Endothelial cell of umbilical vein (primary cell): ENCODE results near the gene CSNK1D. TPM values are rescaled to one million over a fixed set of nuclear protein-coding genes. Genes with fewer than 3 reads are reported as not detected.
A peak's percentile ranks its signal among the peaks of the same experiment; 100 is the strongest.

Experiments used
- BruUV-seq: library from RNA; stranded (reverse); fragments of 400-500 nt; replicated peaks from 2 replicates; lab custom pipeline; 2021; lab: Mats Ljungman, UMichigan
- CTCF ChIA-PET: fragments of 300-600, 350-600 bp; sonication (Branson Sonifier 250); formaldehyde crosslinking; loops from one replicate; lab custom pipeline; 2021; ENCODE audit warnings: antibody characterized with exemption, inconsistent platforms; lab: Charles Lee
- POLR2A ChIA-PET: fragments of 300-600, 350-600 bp; sonication (Branson Sonifier 250); formaldehyde crosslinking; loops from one replicate; lab custom pipeline; 2021; ENCODE audit warnings: antibody characterized with exemption, inconsistent platforms; lab: Charles Lee
- DNase-seq: peaks from one replicate; pipeline ENCODE4 v3.0.0-alpha.2; 2011; ENCODE audit warnings: low read depth, low spot score
- FAIRE-seq: peaks from 2 replicates; lab custom pipeline; 2011; peaks lifted over from hg19 to GRCh38; lab: Jason Lieb, UNC
- H2AFZ ChIP-seq: 2 replicates; pipeline ENCODE4 v1.6.0; 2012; ENCODE audit warnings: low read depth, low read length, control low read depth, inconsistent platforms
- H3K27ac ChIP-seq: 2 replicates; pipeline ENCODE4 v1.5.1; 2011; ENCODE audit warnings: low read depth, mild to moderate bottlenecking, control low read depth, low read length, moderate library complexity; ENCODE audit not compliant: insufficient read depth
- H3K27me3 ChIP-seq, 2 experiments: 2 replicates each; pipeline versions ENCODE4 v1.6.0 to v1.6.1; 2011; ENCODE audit warnings: low read length in 2 of 2, mixed read lengths in 1 of 2; ENCODE audit not compliant: control insufficient read depth in 2 of 2, insufficient read depth in 2 of 2
- H3K36me3 ChIP-seq, 2 experiments: 2 replicates in 1 of 2; 3 replicates in 1 of 2; pipeline ENCODE4 v1.5.1; 2011; ENCODE audit warnings: low read length in 2 of 2, mild to moderate bottlenecking in 1 of 2, moderate library complexity in 1 of 2; ENCODE audit not compliant: control insufficient read depth in 2 of 2, insufficient read depth in 2 of 2; ENCODE audit errors: extremely low read depth in 1 of 2
- H3K4me1 ChIP-seq: 3 replicates; pipeline ENCODE4 v1.5.1; 2011; ENCODE audit warnings: mild to moderate bottlenecking, low read length; ENCODE audit not compliant: control insufficient read depth, insufficient read depth; ENCODE audit errors: extremely low read depth
- H3K4me2 ChIP-seq: 2 replicates; pipeline ENCODE4 v1.6.1; 2011; ENCODE audit warnings: low read length, control low read depth, mixed read lengths; ENCODE audit not compliant: insufficient read depth
- H3K4me3 ChIP-seq, 3 experiments: fragments of 200-600 bp in 1 of 3; sonication (generic), shearing (Covaris generic) in 1 of 3; replicated peaks in 1 of 3; 2 replicates each; pipeline ENCODE4 v1.5.1; 2011 to 2016; ENCODE audit warnings: control low read depth in 3 of 3, low read length in 3 of 3, mild to moderate bottlenecking in 2 of 3, inconsistent platforms in 1 of 3, low read depth in 1 of 3, moderate library complexity in 1 of 3; ENCODE audit not compliant: insufficient read depth in 1 of 3
- H3K79me2 ChIP-seq: 2 replicates; pipeline ENCODE4 v1.6.0; 2012; ENCODE audit warnings: low read length, inconsistent platforms; ENCODE audit not compliant: control insufficient read depth, insufficient read depth
- H3K9ac ChIP-seq: replicated peaks from 2 replicates; pipeline ENCODE3; 2011; ENCODE audit warnings: low read length, control low read depth; ENCODE audit not compliant: insufficient read depth; ENCODE audit errors: extremely low read depth
- H3K9me1 ChIP-seq: replicated peaks from 3 replicates; pipeline ENCODE4 v1.6.0; 2011; ENCODE audit warnings: mild to moderate bottlenecking, low read length; ENCODE audit not compliant: control insufficient read depth, insufficient read depth; ENCODE audit errors: extremely low read depth
- H3K9me3 ChIP-seq: replicated peaks from 2 replicates; pipeline ENCODE4 v1.5.1; 2012; ENCODE audit warnings: low read length, inconsistent platforms; ENCODE audit not compliant: control insufficient read depth, insufficient read depth
- H4K20me1 ChIP-seq: replicated peaks from 2 replicates; pipeline ENCODE3; 2011; ENCODE audit warnings: mild to moderate bottlenecking, low read length; ENCODE audit not compliant: control insufficient read depth, insufficient read depth; ENCODE audit errors: extremely low read depth
- CTCF ChIP-seq, 2 donors: IDR thresholded peaks; 1 replicate in 1 of 2; 2 replicates in 1 of 2; pipeline ENCODE4 v1.5.1; 2011; ENCODE audit warnings: low read length in 2 of 2, mild to moderate bottlenecking in 2 of 2, moderate library complexity in 2 of 2, control low read depth in 1 of 2, inconsistent platforms in 1 of 2, low read depth in 1 of 2; ENCODE audit not compliant: insufficient read depth in 1 of 2; ENCODE audit errors: extremely low read depth in 1 of 2
- EZH2 ChIP-seq: IDR thresholded peaks from 2 replicates; pipeline ENCODE4 v1.6.1; 2012; ENCODE audit warnings: borderline replicate concordance, low read depth, mild to moderate bottlenecking, moderate library complexity, low read length, inconsistent platforms; ENCODE audit not compliant: severe bottlenecking
- FOS ChIP-seq: IDR thresholded peaks from 2 replicates; pipeline ENCODE4 v1.6.1; 2011; ENCODE audit warnings: mild to moderate bottlenecking, low read length, moderate library complexity, borderline replicate concordance; ENCODE audit not compliant: insufficient read depth
- GATA2 ChIP-seq: IDR thresholded peaks from 2 replicates; pipeline ENCODE4 v1.7.0; 2011; ENCODE audit warnings: low read depth, mild to moderate bottlenecking, moderate library complexity, mixed read lengths, low read length; ENCODE audit not compliant: insufficient read length, insufficient read depth
- JUN ChIP-seq: IDR thresholded peaks from 2 replicates; pipeline ENCODE4 v1.6.1; 2011; ENCODE audit warnings: borderline replicate concordance, low read depth; ENCODE audit not compliant: insufficient read length, insufficient read depth
- MAX ChIP-seq: IDR thresholded peaks from 2 replicates; pipeline ENCODE4 v1.6.1; 2011; ENCODE audit not compliant: insufficient read depth, insufficient read length
- MYC ChIP-seq: IDR thresholded peaks from one replicate; pipeline ENCODE4 v1.6.1; 2011; ENCODE audit warnings: mild to moderate bottlenecking, low read depth, low read length
- POLR2A ChIP-seq: IDR thresholded peaks from 2 replicates; pipeline ENCODE4 v1.6.1; 2012; ENCODE audit warnings: low read depth, mild to moderate bottlenecking, control low read depth, low read length
- POLR2AphosphoS5 ChIP-seq: IDR thresholded peaks from 2 replicates; pipeline ENCODE4 v1.6.1; 2012; ENCODE audit warnings: low read depth, mild to moderate bottlenecking, control low read depth, low read length, moderate library complexity; ENCODE audit not compliant: insufficient read depth
- dilution Hi-C: fragments of 300-500 bp; cut with MboI; formaldehyde crosslinking; loops from one replicate; pipeline ENCODE4 v1.15.0; 2019; ENCODE audit warnings: low sequenced_read_pairs; ENCODE audit not compliant: extremely low pct_ligation_motif_present
- intact Hi-C: fragments of 100-400 bp; cut with micrococcal nuclease; formaldehyde crosslinking; loops from one replicate; pipeline ENCODE4 v1.10.0; 2022
- polyA plus RNA-seq, 4 experiments: library from polyadenylated mRNA; depleted of rRNA in 3 of 4; stranded (reverse) in 3 of 4; unstranded in 1 of 4; fragments of >200 nt; gene quantifications; 2 replicates each; pipeline versions ENCODE4 v1.2.1 to v1.2.3, GENCODE V29; 2011 to 2012; ENCODE audit warnings: missing spikeins in 1 of 4
- total RNA-seq: library from RNA; stranded (reverse); gene quantifications from 2 replicates; pipeline ENCODE4 v1.2.3, GENCODE V29; 2021

CSNK1D gene
- total and polyA plus RNA-seq, 2 donors (not counting 3 experiments of a cell fraction or from before 2014, with no cell fraction given) = 127 to 155 TPM

GRCh38 chr17:82246365-82247181, 26.9 kb downstream of the CSNK1D start:
- peaks cover 42% of the 10 kb centered on the region for H3K79me2 ChIP-seq
- H3K4me2 ChIP-seq = no peak overlapping the region
- no peak overlapping the region for H2AFZ ChIP-seq
- H3K36me3 ChIP-seq = peaks cover 29 to 70% of the 10 kb centered on the region in 2 experiments
- H3K27me3 ChIP-seq = no peaks in the 10 kb centered on the region
- FAIRE-seq (peak; percentile 76), DNase-seq (peak; percentile 30)
- intact Hi-C loops (loop anchor here (10.0 kb wide), 1 partner anchor 168 kb away; the partner anchor contains the start of genes HEXD and OGFOD3), dilution Hi-C loops (no loop called here)
- H3K9ac ChIP-seq = no peak overlapping the region
- peaks cover 23% of the 10 kb centered on the region for H3K4me1 ChIP-seq
- peaks cover 2% of the 10 kb centered on the region for H4K20me1 ChIP-seq
- H3K27ac ChIP-seq = peak overlapping the region; percentile 67
- no peak overlapping the region for H3K4me3 ChIP-seq
- H3K9me1 ChIP-seq = no peaks in the 10 kb centered on the region
- TF ChIP-seq JUN (no peak), POLR2AphosphoS5 (peak; percentile 12), CTCF (IDR thresholded peaks at IDR 0.05; ENCODE audit: extremely low read depth in 1 of 2, insufficient read depth in 1 of 2, low read depth in 1 of 2, low read length in 2 of 2) (no peak), EZH2 (no peak), FOS (no peak), MYC (peak; percentile 3), POLR2A (peak; percentile 57), MAX (no peak), GATA2 (no peak)
- CTCF ChIA-PET = interaction anchor here (0.6 to 1.5 kb wide), 8 partner anchors 10 to 216 kb away, joined by 3 to 6 read pairs (median 4); partner anchors contain the start of gene SLC16A3
- H3K9me3 ChIP-seq = no peaks in the 10 kb centered on the region
- POLR2A ChIA-PET = interaction anchor here (0.6 kb wide), 1 partner anchor 396 kb away, joined by 3 read pairs; no protein-coding TSS in a partner anchor
- no TSS peak for BruUV-seq
